Upper lobe of left lung (tissue), 6 donors: Measurements from ENCODE around the gene KRTAP10-4. TPM values are rescaled to one million over a fixed set of nuclear protein-coding genes. Genes with fewer than 3 reads are reported as not detected.

ENCODE experiments used
- ATAC-seq, 2 donors: fragments of 200-7000 bp; cut with Tn5 transposase; one replicate each; pipeline ENCODE4 v1.9.1; 2022; ENCODE audit warnings: mild to moderate bottlenecking in 2 of 2, moderate library complexity in 2 of 2; ENCODE audit not compliant: low FRiP score in 2 of 2
- DNase-seq, 2 donors: peaks; one replicate each; pipeline ENCODE4 v3.0.0-alpha.2; 2019 to 2020
- H3K27ac ChIP-seq, 4 donors: fragments of 200-600 bp; sonication (generic); one replicate each; pipeline ENCODE4 v1.5.1; 2016 to 2019
- H3K27me3 ChIP-seq, 4 donors: fragments of 200-600 bp; sonication (generic); one replicate each; pipeline ENCODE4 v1.5.1; 2017 to 2019
- H3K36me3 ChIP-seq, 4 donors: fragments of 200-600 bp; sonication (generic); one replicate each; pipeline ENCODE4 v1.5.1; 2016 to 2019
- H3K4me1 ChIP-seq, 4 donors: fragments of 200-600 bp; sonication (generic); one replicate each; pipeline ENCODE4 v1.5.1; 2018 to 2019
- H3K4me3 ChIP-seq, 4 donors: fragments of 200-600 bp; sonication (generic); one replicate each; pipeline ENCODE4 v1.5.1; 2017 to 2019; ENCODE audit warnings: mild to moderate bottlenecking in 2 of 4, moderate library complexity in 1 of 4
- H3K9me3 ChIP-seq, 4 donors: fragments of 200-600 bp; sonication (generic); one replicate each; pipeline ENCODE4 v1.5.1; 2018 to 2019
- EP300 ChIP-seq, 4 donors: sonication (generic); formaldehyde crosslinking; IDR thresholded peaks; one replicate each; pipeline ENCODE4 v1.5.1; 2017; ENCODE audit warnings: antibody characterized with exemption in 4 of 4, control low read depth in 2 of 4
- POLR2A ChIP-seq, 4 donors: fragments of 450-650 bp; IDR thresholded peaks; one replicate each; pipeline ENCODE4 v1.5.1; 2016 to 2017; ENCODE audit warnings: antibody characterized with exemption in 4 of 4, mild to moderate bottlenecking in 2 of 4
- POLR2AphosphoS5 ChIP-seq, 2 donors: sonication (generic); formaldehyde crosslinking; IDR thresholded peaks; one replicate each; pipeline ENCODE4 v1.5.1; 2017; ENCODE audit warnings: antibody characterized with exemption in 2 of 2
- WGBS, 2 donors: methylation state at CpG; one replicate each; pipeline ENCODE4 v1.1.5; 2017 to 2018; 5-methylcytosine and 5-hydroxymethylcytosine counted together
- total RNA-seq, 6 donors: library from RNA; depleted of rRNA in 4 of 6; stranded (reverse); fragments of >200 nt in 4 of 6; gene quantifications; one replicate each; pipeline versions ENCODE4 v1.1.0 to v1.2.1, GENCODE V29; 2016 to 2021
- TF ChIP-seq, protein P1 (sequence below), 6 experiments: fragments of 450-650 bp in 4 of 6; fragments of 200-600 bp in 2 of 6; sonication (generic) in 2 of 6; IDR thresholded peaks; one replicate each; pipeline ENCODE4 v1.5.1; 2016 to 2019; ENCODE audit warnings: antibody characterized with exemption in 6 of 6
- donor health status: DM: no; HTN: no; CAD: no; lungs with moderate emphysema.
- donor health status: DM: no; HTN: yes; CAD: no; lungs with severe emphysema.

The KRTAP10-4 gene
- total RNA-seq, 6 donors from 2014 or later, result not detected

DNA sequence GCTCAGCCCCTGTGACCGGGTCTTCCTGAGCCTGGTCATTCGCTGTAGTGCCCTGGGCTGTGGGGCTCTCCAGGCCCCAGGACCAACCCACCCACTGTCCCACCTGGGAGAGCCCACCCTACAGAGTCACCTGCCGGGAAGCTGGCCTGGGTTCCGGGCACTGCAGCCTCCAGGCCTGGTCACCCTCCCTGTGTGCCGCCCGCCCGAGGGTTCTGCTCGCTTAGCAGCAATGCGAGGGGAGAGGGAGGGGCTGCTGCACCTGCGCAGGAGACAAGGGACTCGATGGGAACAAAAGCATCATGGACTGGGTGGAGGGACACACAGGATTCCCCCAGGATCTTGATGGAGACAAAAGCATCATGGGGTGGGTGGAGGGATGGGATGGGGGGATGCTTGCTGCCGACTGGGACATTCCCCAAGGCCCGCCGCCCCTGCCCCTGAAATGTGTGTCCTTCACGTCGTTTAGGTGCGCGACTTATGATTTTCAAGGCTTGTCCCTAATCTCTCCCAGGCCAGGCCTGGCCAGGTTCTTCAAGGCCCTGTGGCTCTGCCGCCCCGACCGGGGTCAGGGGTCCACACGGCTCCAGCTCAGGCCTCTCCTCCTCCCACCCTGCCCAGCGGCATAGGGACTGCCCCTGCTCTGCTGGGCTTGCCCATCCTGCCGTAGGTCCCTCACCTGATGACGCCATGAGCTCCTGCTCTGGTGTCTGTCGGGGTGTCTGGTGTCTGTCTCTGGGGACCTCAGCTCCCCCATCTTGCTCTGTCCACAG, 40.0 kb downstream of the KRTAP10-4 start:
- no peak overlapping the region for H3K4me3 ChIP-seq
- TF ChIP-seq EP300 (IDR thresholded peaks at IDR 0.05) (no peak), POLR2A (IDR thresholded peaks at IDR 0.05) (no peak), POLR2AphosphoS5 (IDR thresholded peaks at IDR 0.05) (no peak)
- TF ChIP-seq, protein P1, sequence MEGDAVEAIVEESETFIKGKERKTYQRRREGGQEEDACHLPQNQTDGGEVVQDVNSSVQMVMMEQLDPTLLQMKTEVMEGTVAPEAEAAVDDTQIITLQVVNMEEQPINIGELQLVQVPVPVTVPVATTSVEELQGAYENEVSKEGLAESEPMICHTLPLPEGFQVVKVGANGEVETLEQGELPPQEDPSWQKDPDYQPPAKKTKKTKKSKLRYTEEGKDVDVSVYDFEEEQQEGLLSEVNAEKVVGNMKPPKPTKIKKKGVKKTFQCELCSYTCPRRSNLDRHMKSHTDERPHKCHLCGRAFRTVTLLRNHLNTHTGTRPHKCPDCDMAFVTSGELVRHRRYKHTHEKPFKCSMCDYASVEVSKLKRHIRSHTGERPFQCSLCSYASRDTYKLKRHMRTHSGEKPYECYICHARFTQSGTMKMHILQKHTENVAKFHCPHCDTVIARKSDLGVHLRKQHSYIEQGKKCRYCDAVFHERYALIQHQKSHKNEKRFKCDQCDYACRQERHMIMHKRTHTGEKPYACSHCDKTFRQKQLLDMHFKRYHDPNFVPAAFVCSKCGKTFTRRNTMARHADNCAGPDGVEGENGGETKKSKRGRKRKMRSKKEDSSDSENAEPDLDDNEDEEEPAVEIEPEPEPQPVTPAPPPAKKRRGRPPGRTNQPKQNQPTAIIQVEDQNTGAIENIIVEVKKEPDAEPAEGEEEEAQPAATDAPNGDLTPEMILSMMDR (IDR thresholded peaks at IDR 0.05), result no peak
- no peaks in the 10 kb centered on the region for H3K36me3 ChIP-seq
- DNase-seq (peak in 1 of 2 donors; percentile 61), ATAC-seq (peak in 1 of 2 donors; percentile 3)
- peaks cover 0 to 3% (median 0%) of the 10 kb centered on the region in 4 donors for H3K27me3 ChIP-seq
- no peak overlapping the region for H3K27ac ChIP-seq
- H3K4me1 ChIP-seq, result no peaks in the 10 kb centered on the region
- peaks cover 0 to 30% (median 10%) of the 10 kb centered on the region in 4 donors for H3K9me3 ChIP-seq
- WGBS, 2 donors, result 90% methylated on average over 24 to 25 of the region's 26 CpGs

DNA sequence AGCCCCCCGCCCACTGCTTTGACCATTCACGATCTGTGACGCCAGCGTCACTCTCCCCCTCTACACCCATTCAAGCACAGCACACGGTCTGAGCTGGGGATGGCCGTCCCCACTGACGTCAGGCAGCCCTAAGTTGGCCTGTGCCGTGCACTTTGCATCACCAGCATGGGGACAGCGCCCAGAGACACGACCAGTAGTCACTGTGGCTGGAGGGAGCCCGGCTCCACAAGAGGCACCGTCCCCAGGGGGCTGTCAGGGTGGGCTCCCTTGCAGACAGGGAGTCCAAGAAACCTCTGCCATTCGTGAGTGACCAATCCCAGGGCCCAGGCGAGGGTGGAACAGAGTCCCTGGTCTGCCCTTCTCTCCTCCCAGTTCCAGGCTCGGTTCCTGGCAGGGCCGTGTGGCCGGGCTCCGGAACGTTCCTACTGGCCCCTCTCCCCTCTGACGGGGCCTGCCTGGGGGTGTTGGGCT, 40.7 kb downstream of the KRTAP10-4 start:
- no peaks in the 10 kb centered on the region for H3K4me1 ChIP-seq
- H3K36me3 ChIP-seq, result no peaks in the 10 kb centered on the region
- peak in 1 of 2 donors; percentile 69 for DNase-seq
- peaks cover 0 to 3% (median 0%) of the 10 kb centered on the region in 4 donors for H3K27me3 ChIP-seq
- TF ChIP-seq, protein P1 (IDR thresholded peaks at IDR 0.05), result no peak
- TF ChIP-seq EP300 (IDR thresholded peaks at IDR 0.05) (no peak), POLR2A (IDR thresholded peaks at IDR 0.05) (no peak), POLR2AphosphoS5 (IDR thresholded peaks at IDR 0.05) (no peak)
- no peak overlapping the region for H3K4me3 ChIP-seq
- WGBS, 2 donors, result 75 to 86% methylated on average over 8 to 20 of the region's 20 CpGs
- ATAC-seq, result peak in 1 of 2 donors; percentile 15
- peaks cover 0 to 30% (median 10%) of the 10 kb centered on the region in 4 donors for H3K9me3 ChIP-seq
- no peak overlapping the region for H3K27ac ChIP-seq

DNA sequence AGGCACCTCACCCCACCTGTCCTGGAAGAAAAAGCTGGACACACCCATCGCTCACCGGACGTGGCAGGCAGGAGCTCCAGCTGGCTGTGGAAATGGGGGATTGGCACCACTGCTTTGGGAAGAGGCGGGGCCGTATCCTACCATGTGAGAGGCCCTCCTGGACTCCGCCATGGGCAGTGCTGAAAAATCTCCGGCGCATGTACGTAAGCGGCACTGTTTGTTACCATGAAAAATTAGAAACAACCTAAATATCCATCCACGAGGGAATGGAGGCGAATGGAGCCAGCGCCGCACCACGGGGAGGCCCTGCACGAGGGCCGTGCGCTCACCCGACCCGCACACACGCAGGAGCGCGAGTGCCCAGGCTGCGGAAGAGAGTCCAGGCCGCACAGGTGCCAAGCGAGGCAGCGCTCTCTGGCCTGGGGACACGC, 41.4 kb downstream of the KRTAP10-4 start:
- no peak for ATAC-seq
- whole genome bisulfite sequencing, 2 donors, result 88 to 90% methylated on average over 27 to 28 of the region's 28 CpGs
- H3K27ac ChIP-seq, result no peak overlapping the region
- H3K36me3 ChIP-seq, result no peaks in the 10 kb centered on the region
- H3K27me3 ChIP-seq, result peaks cover 0 to 3% (median 0%) of the 10 kb centered on the region in 4 donors
- TF ChIP-seq, protein P1 (IDR thresholded peaks at IDR 0.05), result no peak
- no peak for TF ChIP-seq EP300 (IDR thresholded peaks at IDR 0.05)
- no peak for TF ChIP-seq POLR2A (IDR thresholded peaks at IDR 0.05)
- no peak for TF ChIP-seq POLR2AphosphoS5 (IDR thresholded peaks at IDR 0.05)
- peak in 1 of 2 donors; percentile 63 for DNase-seq
- H3K4me3 ChIP-seq, result no peak overlapping the region
- H3K9me3 ChIP-seq, result peaks cover 0 to 22% (median 10%) of the 10 kb centered on the region in 4 donors
- H3K4me1 ChIP-seq, result no peaks in the 10 kb centered on the region

DNA sequence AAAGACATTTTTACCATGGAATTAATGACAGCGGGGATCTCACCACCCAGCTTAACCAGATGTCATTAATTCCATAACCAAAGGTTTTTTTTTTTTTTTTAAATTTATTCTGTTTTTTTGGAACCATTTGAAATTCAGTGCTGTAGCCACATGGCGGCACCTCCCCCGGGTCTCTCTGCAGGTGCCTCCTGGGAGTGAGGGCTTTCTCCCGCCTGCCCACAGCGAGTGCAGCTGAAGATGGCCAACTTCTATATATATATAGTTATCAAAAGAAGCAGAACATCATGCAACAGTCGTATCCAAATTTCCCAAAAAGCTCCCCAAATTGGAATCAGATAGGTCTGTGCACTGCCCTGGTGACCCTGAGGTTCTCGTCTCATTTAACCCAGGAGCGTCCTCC, 41.9 kb downstream of the KRTAP10-4 start:
- H3K4me3 ChIP-seq, result no peak overlapping the region
- ATAC-seq (no peak), DNase-seq (no peak)
- H3K27ac ChIP-seq, result no peak overlapping the region
- 78 to 82% methylated on average over 8 of the region's 8 CpGs for WGBS, 2 donors
- peaks cover 0 to 3% (median 0%) of the 10 kb centered on the region in 4 donors for H3K27me3 ChIP-seq
- no peaks in the 10 kb centered on the region for H3K36me3 ChIP-seq
- H3K9me3 ChIP-seq, result peaks cover 0 to 17% (median 6%) of the 10 kb centered on the region in 4 donors
- TF ChIP-seq, protein P1 (IDR thresholded peaks at IDR 0.05), result no peak
- no peak for TF ChIP-seq POLR2A (IDR thresholded peaks at IDR 0.05)
- TF ChIP-seq EP300 (IDR thresholded peaks at IDR 0.05), result no peak
- TF ChIP-seq POLR2AphosphoS5 (IDR thresholded peaks at IDR 0.05), result no peak
- no peaks in the 10 kb centered on the region for H3K4me1 ChIP-seq
